H9 (cell line): Measurements from ENCODE around the gene EPHA10. TPM values are rescaled to one million over a fixed set of nuclear protein-coding genes. Genes with fewer than 3 reads are reported as not detected.

Source experiments
- DNase-seq: peaks from one replicate; pipeline ENCODE4 v3.0.0-alpha.2; 2017
- H2AFZ ChIP-seq: one replicate; pipeline ENCODE4 v1.6.1; 2013; ENCODE audit warnings: mild to moderate bottlenecking, low read length, control low read depth, moderate library complexity
- H2AK5ac ChIP-seq: 2 replicates; pipeline ENCODE4 v1.6.1; 2013; ENCODE audit warnings: low read length, control low read depth, mixed read lengths; ENCODE audit not compliant: insufficient read length
- H2BK120ac ChIP-seq: one replicate; pipeline ENCODE4 v1.6.1; 2013; ENCODE audit warnings: low read depth, mild to moderate bottlenecking, low read length, control low read depth, inconsistent platforms; ENCODE audit not compliant: poor library complexity, severe bottlenecking
- H2BK12ac ChIP-seq: 2 replicates; pipeline ENCODE4 v1.6.1; 2013; ENCODE audit warnings: low read length, control low read depth, mixed read lengths, low read depth; ENCODE audit not compliant: insufficient read length
- H2BK15ac ChIP-seq: 2 replicates; pipeline ENCODE4 v1.6.1; 2013; ENCODE audit warnings: low read depth, low read length, control low read depth
- H2BK20ac ChIP-seq: one replicate; pipeline ENCODE4 v1.6.1; 2013; ENCODE audit warnings: low read depth, mild to moderate bottlenecking, low read length, control low read depth, inconsistent platforms; ENCODE audit not compliant: poor library complexity, severe bottlenecking
- H2BK5ac ChIP-seq: 2 replicates; pipeline ENCODE4 v1.6.1; 2013; ENCODE audit warnings: low read length, control low read depth, mixed read lengths; ENCODE audit not compliant: insufficient read length
- H3K14ac ChIP-seq: 2 replicates; pipeline ENCODE4 v1.6.1; 2013; ENCODE audit warnings: low read length, control low read depth; ENCODE audit not compliant: insufficient read depth
- H3K18ac ChIP-seq: 2 replicates; pipeline ENCODE4 v1.6.1; 2013; ENCODE audit warnings: low read depth, mild to moderate bottlenecking, mixed read lengths, low read length, control low read depth; ENCODE audit not compliant: insufficient read length
- H3K23ac ChIP-seq: 2 replicates; pipeline ENCODE4 v1.6.1; 2013; ENCODE audit warnings: low read length, control low read depth, mixed read lengths, low read depth; ENCODE audit not compliant: insufficient read length
- H3K23me2 ChIP-seq: 2 replicates; pipeline ENCODE4 v1.6.1; 2013; ENCODE audit warnings: low read depth, mild to moderate bottlenecking, mixed read lengths, low read length, control low read depth; ENCODE audit not compliant: insufficient read length, poor library complexity, severe bottlenecking
- H3K27ac ChIP-seq: 2 replicates; pipeline ENCODE4 v1.5.1; 2013; ENCODE audit warnings: low read length, control low read depth, mixed read lengths, low read depth; ENCODE audit not compliant: insufficient read length
- H3K27me3 ChIP-seq: 2 replicates; pipeline ENCODE4 v1.6.1; 2013; ENCODE audit warnings: low read length, control low read depth, inconsistent platforms; ENCODE audit not compliant: insufficient read depth
- H3K4ac ChIP-seq: 2 replicates; pipeline ENCODE4 v1.6.1; 2013; ENCODE audit warnings: low read depth, mild to moderate bottlenecking, control low read depth, inconsistent platforms, low read length, moderate library complexity
- H3K4me1 ChIP-seq: 2 replicates; pipeline ENCODE4 v1.6.1; 2013; ENCODE audit warnings: low read length, control low read depth, inconsistent platforms; ENCODE audit not compliant: insufficient read depth
- H3K4me2 ChIP-seq: 2 replicates; pipeline ENCODE4 v1.6.1; 2013; ENCODE audit warnings: low read length, control low read depth, mixed read lengths; ENCODE audit not compliant: insufficient read length, insufficient read depth
- H3K56ac ChIP-seq: 2 replicates; pipeline ENCODE4 v1.6.1; 2013; ENCODE audit warnings: low read depth, mild to moderate bottlenecking, mixed read lengths, low read length, control low read depth; ENCODE audit not compliant: insufficient read length
- H3K79me1 ChIP-seq: 2 replicates; pipeline ENCODE4 v1.6.1; 2013; ENCODE audit warnings: low read depth, mild to moderate bottlenecking, moderate library complexity, low read length, control low read depth, inconsistent platforms; ENCODE audit not compliant: insufficient read depth, poor library complexity, severe bottlenecking
- H3K79me2 ChIP-seq: 2 replicates; pipeline ENCODE4 v1.6.1; 2013; ENCODE audit warnings: low read length, control low read depth, inconsistent platforms; ENCODE audit not compliant: insufficient read depth
- H3K9ac ChIP-seq: 2 replicates; pipeline ENCODE4 v1.6.1; 2013; ENCODE audit warnings: low read length, control low read depth, mixed read lengths; ENCODE audit not compliant: insufficient read length; ENCODE audit errors: extremely low read depth
- H3K9me3 ChIP-seq: one replicate; pipeline ENCODE4 v1.6.1; 2013; ENCODE audit warnings: low read depth, low read length, inconsistent platforms; ENCODE audit not compliant: control insufficient read depth
- H3T11ph ChIP-seq: one replicate; pipeline ENCODE4 v1.6.1; 2013; ENCODE audit warnings: mild to moderate bottlenecking, low read length, control low read depth, inconsistent platforms
- H4K20me1 ChIP-seq: one replicate; pipeline ENCODE4 v1.6.1; 2013; ENCODE audit not compliant: control insufficient read depth, insufficient read length, insufficient read depth
- H4K5ac ChIP-seq: 2 replicates; pipeline ENCODE4 v1.6.1; 2013; ENCODE audit warnings: low read depth, mild to moderate bottlenecking, mixed read lengths, low read length, control low read depth; ENCODE audit not compliant: insufficient read length
- H4K8ac ChIP-seq: replicated peaks from 2 replicates; pipeline ENCODE4 v1.6.1; 2013; ENCODE audit warnings: low read length, control low read depth, mixed read lengths, low read depth; ENCODE audit not compliant: insufficient read length
- H4K91ac ChIP-seq: 2 replicates; pipeline ENCODE4 v1.6.1; 2013; ENCODE audit warnings: low read depth, mild to moderate bottlenecking, moderate library complexity, mixed read lengths, low read length, control low read depth; ENCODE audit not compliant: insufficient read length
- H3K27ac Mint-ChIP-seq, 3 experiments: 2 replicates in 2 of 3; 3 replicates in 1 of 3; pipeline ENCODE4 v1.8.0; 2020 to 2021; ENCODE audit warnings: mixed read lengths in 3 of 3, mild to moderate bottlenecking in 1 of 3, moderate library complexity in 1 of 3
- H3K27me3 Mint-ChIP-seq: 2 replicates; pipeline ENCODE4 v1.8.0; 2021; ENCODE audit warnings: low read depth, mild to moderate bottlenecking, moderate library complexity, mixed read lengths
- H3K36me3 Mint-ChIP-seq, 3 experiments: 2 replicates in 2 of 3; 3 replicates in 1 of 3; pipeline ENCODE4 v1.8.0; 2020 to 2021; ENCODE audit warnings: low read depth in 3 of 3, mixed read lengths in 3 of 3; ENCODE audit not compliant: insufficient read depth in 1 of 3
- H3K4me1 Mint-ChIP-seq, 2 experiments: 2 replicates each; pipeline ENCODE4 v1.8.0; 2020; ENCODE audit warnings: mixed read lengths in 2 of 2
- H3K4me3 Mint-ChIP-seq, 2 experiments: 2 replicates in 1 of 2; 3 replicates in 1 of 2; pipeline ENCODE4 v1.8.0; 2020 to 2021; ENCODE audit warnings: mild to moderate bottlenecking in 2 of 2, mixed read lengths in 2 of 2, moderate library complexity in 1 of 2
- H3K9me3 Mint-ChIP-seq, 2 experiments: 2 replicates in 1 of 2; 3 replicates in 1 of 2; pipeline ENCODE4 v1.8.0; 2020; ENCODE audit warnings: mild to moderate bottlenecking in 2 of 2, mixed read lengths in 2 of 2, moderate library complexity in 1 of 2
- CTCF ChIP-seq: fragments of 200-600 bp; sonication (generic); conservative IDR thresholded peaks from 3 replicates; pipeline ENCODE4 v1.8.0; 2021; ENCODE audit warnings: antibody characterized with exemption, mild to moderate bottlenecking
- WGBS: extraction: QIAGEN DNeasy Blood & Tissue Kit; methylation state at CpG from one replicate; pipeline ENCODE4 v1.1.7; 2013; ENCODE audit warnings: missing lambda C conversion rate, low lambda C conversion rate, mixed read lengths; ENCODE audit not compliant: insufficient read length; ENCODE audit errors: extremely low coverage; 5-methylcytosine and 5-hydroxymethylcytosine counted together
- total RNA-seq: library from RNA; stranded (reverse); gene quantifications from 2 replicates; pipeline ENCODE4 v1.2.1, GENCODE V29; 2021

Gene EPHA10
- total RNA-seq, 1 experiment from 2014 or later = 0.96 TPM

DNA sequence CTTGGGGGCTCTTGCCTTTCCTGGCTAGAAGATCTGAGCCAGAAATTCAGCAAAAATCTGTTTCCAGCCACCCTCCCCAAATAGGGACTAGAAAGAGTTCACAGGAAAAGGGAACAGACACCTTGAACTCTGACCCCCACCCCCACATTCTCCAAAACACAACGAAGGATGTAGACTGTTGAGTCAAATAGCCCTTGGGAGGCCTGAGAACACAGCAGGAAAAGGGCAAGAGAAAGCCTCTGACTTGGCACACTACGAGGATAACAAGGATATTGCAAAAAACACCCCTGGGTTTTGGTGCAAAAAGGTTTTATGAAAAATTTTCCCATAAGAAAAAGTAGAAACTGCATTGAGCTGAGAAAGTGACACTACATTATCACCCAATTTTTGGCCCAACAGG, 45.0 kb upstream of the EPHA10 start:
- Histone ChIP-seq H3K14ac (no peak overlapping the region), H3K56ac (no peak overlapping the region), H2BK20ac (no peak overlapping the region), H4K91ac (no peak overlapping the region), H3K79me1 (peaks cover 9% of the 10 kb centered on the region), H3K4ac (no peak overlapping the region), H2BK15ac (no peak overlapping the region), H3T11ph (no peak overlapping the region), H2AFZ (no peak overlapping the region), H3K4me2 (no peak overlapping the region), H2AK5ac (no peak overlapping the region), H2BK5ac (no peak overlapping the region), H2BK120ac (no peak overlapping the region), H4K8ac (no peak overlapping the region), H3K23ac (no peak overlapping the region), H3K9ac (no peak overlapping the region), H2BK12ac (no peak overlapping the region), H3K79me2 (peaks cover 9% of the 10 kb centered on the region; the same call in 1 of the 2 replicates), H3K18ac (no peak overlapping the region), H4K20me1 (no peaks in the 10 kb centered on the region), H3K4me1 (no peaks in the 10 kb centered on the region; the same call in 1 of the 2 replicates), H3K9me3 (no peaks in the 10 kb centered on the region), H3K27ac (no peak overlapping the region), H3K27me3 (no peaks in the 10 kb centered on the region), H3K23me2 (peaks cover 8% of the 10 kb centered on the region), H4K5ac (no peak overlapping the region)
- Mint-ChIP-seq H3K27me3 (no peaks in the 10 kb centered on the region; the same call in 1 of the 2 replicates), H3K4me1 (peaks cover 10 to 11% of the 10 kb centered on the region in 2 experiments), H3K4me3 (no peak overlapping the region), H3K27ac (no peak overlapping the region; a peak in 1 of 7 replicates), H3K9me3 (no peaks in the 10 kb centered on the region), H3K36me3 (peaks cover 16 to 43% (median 28%) of the 10 kb centered on the region in 3 experiments)
- TF ChIP-seq CTCF = no peak
- no CpG with 5 or more reads among the region's 2 CpGs for WGBS
- DNase-seq = no peak
